GM18505 (cell line): ENCODE data around the gene GNG11.

Source experiments
- ATAC-seq: cut with Tn5 transposase; IDR thresholded peaks from one replicate; pipeline ENCODE4 v1.9.1; 2021; ENCODE audit not compliant: unreplicated experiment
- POLR2A ChIP-seq: IDR thresholded peaks from 4 replicates; pipeline ENCODE4 v1.6.1; 2011; ENCODE audit warnings: borderline replicate concordance; ENCODE audit not compliant: insufficient read depth, insufficient read length; ENCODE audit errors: extremely low read depth

GNG11 gene

DNA sequence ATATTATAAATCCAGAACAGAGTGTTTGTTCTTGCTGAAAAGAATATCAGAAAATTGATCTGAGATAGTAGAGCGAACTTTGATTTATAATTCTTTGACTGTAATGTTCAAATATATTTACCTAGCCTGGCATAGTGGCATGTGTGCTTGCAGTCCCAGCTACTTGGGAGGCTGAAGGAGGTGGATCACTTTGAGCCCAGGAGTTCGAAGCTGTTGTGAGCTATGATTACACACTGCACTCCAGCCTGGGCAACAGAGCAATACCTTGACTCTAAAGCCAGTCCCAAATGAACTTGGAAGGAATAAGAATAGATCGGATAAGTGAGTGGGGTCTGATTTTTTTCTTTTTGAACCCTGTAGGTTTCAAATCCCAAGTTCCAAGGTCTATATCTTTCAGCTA is 23.5 kb downstream of the GNG11 start:
- no peak for TF ChIP-seq POLR2A
- no peak for ATAC-seq

DNA sequence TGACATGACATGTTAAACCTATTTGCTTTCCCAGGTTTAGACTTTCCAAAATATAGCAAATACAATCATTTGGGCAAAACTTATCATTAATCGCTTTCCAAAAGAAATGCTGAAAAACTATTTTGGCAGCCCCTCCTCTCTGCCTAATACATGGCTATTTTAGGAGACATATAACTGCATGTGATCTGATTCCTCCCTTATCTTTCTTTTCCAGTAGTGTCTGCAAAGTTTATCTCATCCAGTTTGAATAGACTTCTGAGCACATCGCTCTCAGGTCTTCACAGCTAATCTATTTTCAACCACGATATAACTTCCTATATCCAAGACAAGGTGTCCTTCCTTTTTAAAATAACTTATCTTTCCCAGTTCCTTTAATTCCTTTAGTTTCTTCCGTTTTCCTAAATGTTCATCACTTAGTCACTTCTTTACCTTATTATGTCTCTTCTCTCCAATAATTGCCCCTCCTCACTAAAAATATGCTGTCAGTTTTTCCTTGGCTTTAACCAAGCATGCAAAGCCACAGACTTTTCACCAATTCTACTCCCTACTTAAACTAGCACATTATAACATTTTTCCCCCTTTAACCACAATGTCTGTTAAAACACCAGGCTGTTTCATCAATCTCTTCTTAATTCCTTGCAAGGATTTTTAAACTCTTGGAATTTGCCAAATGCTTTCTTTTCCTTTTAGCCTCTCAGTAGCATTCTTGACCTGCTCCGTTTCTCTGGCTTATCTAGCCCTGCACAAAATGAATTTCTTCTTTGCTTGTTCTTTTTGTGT is 24.4 kb downstream of the GNG11 start:
- no peak for ATAC-seq
- no peak for TF ChIP-seq POLR2A

GRCh38 chr7:93948106-93948505 is 26.6 kb downstream of the GNG11 start:
- TF ChIP-seq POLR2A, result no peak
- ATAC-seq, result no peak

GRCh38 chr7:93948873-93949272 is 27.3 kb downstream of the GNG11 start:
- ATAC-seq, result no peak
- TF ChIP-seq POLR2A, result no peak

- no peak for ATAC-seq
- TF ChIP-seq POLR2A, result no peak
Measured at GRCh38 chr7:93949423-93949822, 27.9 kb downstream of the GNG11 start.

- no peak for TF ChIP-seq POLR2A
- peak; percentile 72 for ATAC-seq
Measured at GRCh38 chr7:93955304-93955703, 33.8 kb downstream of the GNG11 start.

DNA sequence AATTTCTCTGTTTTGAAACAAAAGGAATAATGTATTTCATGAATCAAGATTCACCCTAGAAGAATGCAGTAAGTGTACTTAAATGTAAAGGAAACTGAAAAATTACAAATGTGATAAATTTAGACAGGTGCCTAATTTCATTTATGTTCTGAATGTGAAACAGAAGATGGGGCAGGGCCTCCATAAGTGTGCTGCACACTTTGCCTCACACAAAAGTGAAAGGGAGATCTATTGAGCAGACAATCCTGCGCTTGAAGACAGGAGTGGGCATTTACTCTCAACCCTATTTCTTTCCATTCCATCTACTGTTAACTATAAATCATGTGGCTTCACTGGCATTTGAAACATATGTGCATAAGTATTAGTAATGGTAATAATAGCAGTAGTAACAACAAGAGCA is 36.2 kb downstream of the GNG11 start:
- ATAC-seq, result no peak
- TF ChIP-seq POLR2A, result no peak

DNA sequence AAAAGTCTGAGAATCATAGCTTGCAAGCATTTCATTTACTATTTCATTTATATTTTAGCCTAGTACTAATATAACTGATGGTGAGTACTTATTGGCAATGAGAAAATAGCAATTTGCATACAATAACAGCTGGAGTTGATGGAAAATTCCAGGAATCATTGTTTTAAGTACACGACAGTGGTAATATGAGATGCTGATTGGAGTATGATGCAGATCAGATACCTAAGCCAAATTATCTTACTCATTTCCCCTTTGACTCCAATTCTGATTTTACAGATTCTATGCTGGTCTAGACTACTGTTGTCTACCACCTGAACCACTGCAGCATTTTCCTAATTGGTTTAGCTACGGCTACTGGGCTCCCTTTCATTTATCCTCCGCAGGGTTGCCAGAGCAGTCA is 36.7 kb downstream of the GNG11 start:
- no peak for ATAC-seq
- no peak for TF ChIP-seq POLR2A

DNA sequence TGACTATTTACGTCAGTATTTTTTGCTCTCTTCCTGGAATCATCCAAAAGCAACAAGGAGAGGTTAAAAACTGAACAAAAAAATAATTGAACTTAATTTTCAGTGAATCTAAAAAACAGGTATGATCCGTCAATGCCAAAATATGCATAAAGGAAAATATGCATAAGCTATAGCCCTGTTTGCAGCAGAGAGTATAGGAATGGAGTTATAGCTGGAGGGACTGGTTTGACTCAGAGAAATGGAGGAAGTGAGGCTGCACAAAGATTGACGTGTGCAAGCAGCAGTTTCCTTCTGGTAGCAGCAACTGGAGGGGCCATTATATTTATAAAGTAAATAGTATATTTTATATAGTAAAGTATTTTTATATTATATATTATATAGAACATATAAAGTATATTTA is 37.1 kb downstream of the GNG11 start:
- ATAC-seq, result no peak
- no peak for TF ChIP-seq POLR2A

- TF ChIP-seq POLR2A, result no peak
- no peak for ATAC-seq
Measured at GRCh38 chr7:93960986-93961385, 39.5 kb downstream of the GNG11 start.

DNA sequence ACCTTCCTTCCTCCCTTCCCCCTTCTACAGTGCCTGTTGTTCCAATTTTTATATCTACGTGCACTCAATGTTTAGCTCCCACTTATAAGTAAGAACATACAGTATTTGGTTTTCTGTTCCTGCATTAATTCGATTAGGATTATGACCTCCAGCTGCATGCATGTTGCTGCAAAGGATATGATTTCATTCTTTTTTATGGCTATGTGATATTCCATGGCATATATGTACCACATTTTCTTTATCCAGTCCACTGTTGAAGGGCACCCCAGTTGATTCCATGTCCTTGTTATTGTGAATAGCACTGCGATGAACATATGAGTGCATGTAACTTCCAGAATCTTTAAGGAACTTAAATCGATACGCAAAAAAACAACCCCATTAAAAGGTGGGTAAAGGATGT is 42.7 kb downstream of the GNG11 start:
- ATAC-seq, result no peak
- no peak for TF ChIP-seq POLR2A

GRCh38 chr7:93964813-93965212 is 43.3 kb downstream of the GNG11 start:
- TF ChIP-seq POLR2A, result no peak
- no peak for ATAC-seq

DNA sequence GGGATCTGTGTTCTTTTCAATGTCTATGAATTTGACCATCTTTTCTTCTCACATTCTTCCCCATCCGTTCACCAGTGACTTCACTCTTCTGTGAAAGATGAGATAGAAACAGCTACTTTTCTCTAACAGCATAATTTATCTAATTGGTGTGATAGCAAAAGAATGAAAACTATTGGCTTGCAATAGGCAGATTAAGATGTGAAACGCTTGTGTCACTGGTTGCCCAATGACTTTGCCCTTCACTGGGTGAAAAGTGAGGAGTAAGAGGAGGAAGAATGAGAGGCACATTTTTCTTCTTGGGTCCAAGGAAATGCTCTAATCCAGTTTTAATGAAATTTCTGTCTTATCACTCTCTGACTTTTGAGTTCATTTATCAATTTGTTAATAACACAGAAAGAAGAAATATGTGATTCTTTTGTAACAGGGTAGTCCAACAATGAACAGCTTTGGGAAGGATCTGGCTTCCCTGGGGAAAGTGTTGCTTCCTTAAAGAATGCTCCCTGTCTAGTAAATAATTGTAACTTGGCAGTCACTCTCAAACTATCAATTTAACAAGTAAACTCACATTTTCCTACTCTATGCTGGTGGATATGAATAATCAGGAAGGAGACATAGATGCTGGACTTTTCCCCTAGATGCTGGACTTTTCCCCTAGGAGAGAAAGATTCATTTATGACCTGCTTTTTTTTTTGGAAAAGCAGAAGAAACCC is 47.5 kb downstream of the GNG11 start:
- no peak for ATAC-seq
- TF ChIP-seq POLR2A, result no peak

DNA sequence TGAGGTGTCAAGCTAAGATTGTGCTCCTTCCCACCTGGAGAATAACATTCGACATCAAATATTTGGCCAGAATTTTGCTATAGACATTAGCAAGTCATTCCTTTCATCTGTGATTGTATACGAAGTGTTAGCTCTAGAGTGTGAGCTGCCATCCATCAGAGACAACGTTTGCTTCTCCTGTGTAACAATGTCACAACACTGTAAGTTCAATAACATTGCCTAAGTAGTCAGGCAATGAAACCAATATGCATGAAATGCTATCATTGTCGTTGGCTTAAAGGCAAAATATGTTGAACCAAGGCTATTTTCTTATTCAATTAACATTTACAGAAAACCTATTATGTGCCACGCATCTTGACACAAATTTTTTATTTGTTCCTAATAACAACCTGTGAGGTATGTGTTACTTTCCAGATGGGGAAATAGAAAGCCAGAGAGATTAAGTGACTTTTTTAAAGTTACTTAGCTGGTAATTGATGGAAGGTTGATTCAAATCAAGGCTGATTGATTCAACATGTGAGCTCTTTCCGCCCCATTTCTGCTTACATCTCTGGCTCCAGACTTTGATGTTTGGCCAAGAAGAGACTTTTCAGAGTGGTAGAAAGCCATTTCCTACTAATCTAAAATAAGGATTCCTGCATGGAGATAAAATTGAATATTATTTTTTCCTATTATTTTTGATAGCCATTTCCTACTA is 50.6 kb downstream of the GNG11 start:
- no peak for TF ChIP-seq POLR2A
- ATAC-seq, result no peak
